ENCODE data around the gene RAB26.

GRCh38 chr16:2191446-2191706, 43.0 kb downstream of the RAB26 start:
- no peak for TF ChIP-seq POLR2A (IDR thresholded peaks at IDR 0.05)
- TF ChIP-seq CTCF (IDR thresholded peaks at IDR 0.05): no peak
